CD4-positive, alpha-beta T cell treated with Interleukin-12 subunit alpha and Interleukin-12 subunit beta, for 1 hour (primary cell): Measurements from ENCODE around the gene ARSA.

ENCODE experiments used
- DNase-seq: peaks from one replicate; pipeline ENCODE4 v3.0.0-alpha.2; 2020

Gene ARSA

GRCh38 chr22:50577697-50577986 is 50.3 kb downstream of the ARSA start:
- no peak for DNase-seq

GRCh38 chr22:50576806-50577696 is 50.9 kb downstream of the ARSA start:
- DNase-seq, result no peak

GRCh38 chr22:50576070-50576469 is 51.9 kb downstream of the ARSA start:
- DNase-seq, result no peak

- DNase-seq, result no peak
These were observed 52.5 kb downstream of the ARSA start for GRCh38 chr22:50575426-50575941.
